HG03565 (cell line): Measurements from ENCODE around the gene GABBR2.

Experiments
- ATAC-seq: cut with Tn5 transposase; IDR thresholded peaks from one replicate; pipeline ENCODE4 v1.9.1; 2021; ENCODE audit warnings: mild to moderate bottlenecking, moderate library complexity; ENCODE audit not compliant: unreplicated experiment

GABBR2 gene

DNA sequence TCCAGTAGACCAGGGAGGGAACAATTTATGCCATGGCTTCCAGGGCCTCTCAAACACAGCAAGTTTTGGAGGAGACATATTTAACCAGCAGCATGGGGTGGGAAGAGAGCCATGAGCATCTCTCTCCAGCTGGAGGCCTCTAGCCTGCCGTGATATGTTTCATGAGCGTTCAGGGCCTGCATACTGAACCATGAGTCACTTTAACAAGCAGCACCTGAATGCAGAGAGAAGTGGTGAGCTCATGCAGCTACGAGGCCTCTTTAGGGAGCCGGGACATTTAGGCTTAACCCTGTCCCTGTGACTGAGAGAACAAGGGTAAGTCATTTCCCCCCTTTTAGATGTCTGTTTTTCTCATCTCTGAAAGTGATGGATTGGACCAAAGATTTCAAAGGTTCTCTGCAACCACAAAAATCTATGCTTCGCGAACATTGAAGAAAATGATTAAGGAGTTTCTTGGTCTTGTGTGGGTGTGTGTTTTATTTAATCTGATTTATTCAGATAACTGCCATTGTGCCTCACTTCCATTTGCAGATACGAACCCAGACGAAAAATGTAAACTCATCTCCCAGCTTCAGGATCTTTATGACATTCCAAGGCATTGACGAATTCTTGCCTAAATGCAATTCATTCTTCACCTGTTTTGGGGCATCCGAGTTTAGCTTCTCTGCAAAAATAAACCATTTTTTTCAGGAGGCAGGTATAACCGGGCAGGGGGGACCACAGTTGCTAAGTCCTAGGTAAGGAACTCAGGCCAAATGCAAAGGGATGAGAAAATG lies 157.0 kb downstream of the GABBR2 start:
- ATAC-seq = no peak

GRCh38 chr9:98550206-98550820 lies 158.4 kb downstream of the GABBR2 start:
- no peak for ATAC-seq

DNA sequence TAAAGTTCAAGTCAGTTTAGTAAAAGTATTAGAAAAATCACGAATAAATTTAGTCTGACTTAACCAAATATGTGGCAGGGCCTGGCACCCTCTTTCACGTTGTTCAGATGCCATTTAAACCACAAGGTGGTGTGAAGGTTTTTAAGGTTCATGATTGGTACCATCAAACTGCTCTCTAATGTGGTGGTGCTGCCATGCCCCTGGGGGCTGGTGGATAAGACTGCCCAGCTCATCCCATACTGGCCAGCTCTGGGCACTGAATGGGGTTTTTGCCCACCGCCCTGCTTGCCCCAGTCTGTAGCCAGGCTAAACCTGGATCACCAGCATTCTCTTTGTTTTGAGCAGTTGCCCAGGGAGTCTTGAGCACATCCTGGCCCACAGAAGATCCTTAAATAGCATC lies 159.3 kb downstream of the GABBR2 start:
- no peak for ATAC-seq

DNA sequence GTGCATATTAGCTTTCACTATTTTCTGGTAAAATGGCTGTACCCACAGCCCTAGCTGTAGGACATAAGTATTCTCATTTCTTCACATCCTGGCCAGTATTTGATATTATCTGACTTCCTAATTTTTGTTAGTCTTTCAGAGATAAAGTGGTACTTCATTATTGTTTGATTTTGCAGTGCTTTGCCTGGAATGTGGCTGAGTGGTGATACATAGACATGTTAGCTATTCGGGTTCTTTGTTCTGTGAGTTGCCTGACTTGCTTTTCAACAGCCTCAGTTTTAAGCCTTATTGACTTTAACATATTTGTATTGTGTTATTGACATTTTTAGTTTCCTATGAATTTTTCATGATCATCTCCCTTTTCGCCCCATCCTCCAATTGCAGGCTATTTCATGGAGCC lies 161.1 kb downstream of the GABBR2 start:
- no peak for ATAC-seq

DNA sequence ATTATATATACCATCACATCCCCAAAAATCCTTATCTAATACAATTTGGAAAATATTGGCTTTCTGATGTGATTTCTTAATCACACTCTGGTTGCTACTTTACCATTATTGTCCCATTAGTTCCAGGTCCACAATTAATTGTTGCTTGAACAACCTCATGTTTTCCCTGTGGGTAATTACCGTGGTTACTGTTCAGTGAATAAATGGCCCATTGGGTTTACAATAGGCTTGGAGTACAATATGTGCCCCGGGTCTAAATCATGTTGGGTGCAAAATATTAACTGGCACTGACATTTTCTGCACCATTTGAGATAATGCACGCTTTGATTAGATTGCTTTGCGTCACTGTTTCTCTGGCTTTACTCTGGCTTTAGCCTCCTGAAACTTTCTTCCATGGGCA lies 163.7 kb downstream of the GABBR2 start:
- no peak for ATAC-seq

DNA sequence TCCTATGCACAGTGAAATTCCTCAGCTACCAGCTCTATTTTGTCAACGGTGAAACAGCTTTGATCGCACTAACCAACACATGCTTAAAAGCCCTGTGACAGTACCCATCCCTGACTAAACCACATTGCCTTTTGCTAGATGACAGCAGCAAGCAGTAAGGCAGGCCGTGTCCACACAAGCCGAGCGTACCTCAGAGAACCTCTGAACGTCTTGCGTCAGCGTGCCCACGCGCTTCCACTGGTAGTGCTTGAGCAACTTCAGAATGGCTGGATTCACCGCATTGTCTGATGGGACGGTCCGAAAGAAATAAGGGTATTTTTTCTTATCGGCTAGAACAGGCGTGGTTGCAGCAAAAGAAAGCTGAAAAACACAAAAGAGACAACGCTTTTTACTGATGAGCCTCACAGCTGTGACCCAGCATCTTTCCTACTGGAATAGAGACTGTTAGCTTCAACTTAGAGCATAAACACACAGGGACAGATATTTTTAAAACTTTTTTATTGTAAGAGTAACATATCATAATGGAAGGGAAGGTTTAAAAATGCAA lies 167.0 kb downstream of the GABBR2 start:
- no peak for ATAC-seq

DNA sequence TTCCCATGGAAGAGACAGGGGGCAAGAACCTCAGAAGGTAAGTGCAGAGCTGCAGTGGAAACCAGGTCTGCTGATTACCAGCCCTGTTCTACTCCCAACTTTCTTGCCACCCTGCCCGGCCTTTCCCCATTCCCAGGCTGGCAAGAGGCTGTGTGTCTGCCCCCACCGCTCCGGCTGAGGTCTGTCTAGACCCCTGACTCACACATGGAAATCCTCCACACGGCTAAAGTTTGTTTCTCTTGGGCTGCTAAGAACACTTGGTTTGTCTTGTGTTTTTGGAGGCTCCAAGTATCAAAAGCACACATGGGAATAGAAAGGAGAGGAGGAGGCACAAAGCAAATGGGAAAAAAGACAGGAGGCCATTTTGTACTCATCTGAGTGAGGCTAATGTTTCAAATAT lies 168.3 kb downstream of the GABBR2 start:
- no peak for ATAC-seq

DNA sequence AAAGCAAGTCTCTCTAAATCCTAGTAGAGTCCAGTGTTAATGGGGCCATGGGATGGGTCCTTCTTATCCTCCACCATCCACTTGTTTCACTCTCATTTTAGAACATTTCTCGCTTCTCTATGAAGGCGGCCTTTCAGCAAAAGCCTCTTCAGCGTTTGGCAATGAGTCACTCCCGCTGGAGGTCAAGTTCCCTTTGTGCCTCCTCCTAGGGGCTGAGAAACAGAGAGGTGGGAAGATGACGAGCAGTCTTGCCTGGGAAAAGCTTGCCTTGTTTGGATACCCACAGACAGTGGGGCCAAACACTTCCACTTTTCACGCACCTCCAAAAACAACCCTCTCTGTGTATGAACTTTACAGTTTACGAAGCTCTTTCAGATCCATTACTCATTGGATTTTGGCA lies 168.8 kb downstream of the GABBR2 start:
- no peak for ATAC-seq

DNA sequence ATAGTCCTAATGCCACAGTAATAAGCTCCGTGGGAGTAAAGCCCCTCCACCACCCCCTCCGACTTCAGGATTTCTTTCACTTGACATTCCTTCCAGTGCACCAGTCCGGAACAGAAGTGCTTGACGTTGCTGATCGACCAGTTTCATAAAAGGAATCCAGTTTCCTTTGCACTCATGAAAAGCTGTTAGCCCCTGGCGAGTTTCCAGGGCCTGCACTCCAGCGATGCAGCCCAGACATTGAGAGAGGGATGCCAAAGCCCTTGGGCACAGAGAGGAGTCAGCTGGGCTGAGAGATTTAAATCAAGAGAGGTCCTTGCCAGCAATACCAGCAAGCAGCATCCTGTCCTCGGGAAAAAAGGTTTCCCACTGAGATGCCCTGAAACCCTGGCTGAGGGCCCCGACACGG lies 170.1 kb downstream of the GABBR2 start:
- ATAC-seq = no peak

DNA sequence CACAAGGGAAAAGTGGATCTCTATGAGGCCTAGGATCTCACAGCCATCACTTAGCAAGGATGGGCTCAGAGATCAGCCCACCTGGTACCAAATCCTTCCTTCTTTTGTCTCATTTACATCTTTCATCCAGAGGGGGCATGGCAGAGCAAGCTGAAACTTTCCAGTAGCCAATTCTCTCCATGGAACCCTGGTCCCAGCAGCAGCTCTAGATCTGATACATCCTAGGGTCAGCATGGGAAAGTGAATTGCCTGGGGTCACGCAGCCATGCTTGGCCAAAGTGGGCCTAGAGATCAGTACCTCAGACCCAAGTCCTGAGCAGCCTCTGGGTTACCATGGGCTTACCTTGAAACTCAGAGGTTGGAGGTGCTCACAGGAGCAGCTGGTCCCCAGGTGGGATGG lies 170.5 kb downstream of the GABBR2 start:
- ATAC-seq = no peak

- ATAC-seq = no peak
These were observed 172.1 kb downstream of the GABBR2 start for GRCh38 chr9:98536542-98537173.

DNA sequence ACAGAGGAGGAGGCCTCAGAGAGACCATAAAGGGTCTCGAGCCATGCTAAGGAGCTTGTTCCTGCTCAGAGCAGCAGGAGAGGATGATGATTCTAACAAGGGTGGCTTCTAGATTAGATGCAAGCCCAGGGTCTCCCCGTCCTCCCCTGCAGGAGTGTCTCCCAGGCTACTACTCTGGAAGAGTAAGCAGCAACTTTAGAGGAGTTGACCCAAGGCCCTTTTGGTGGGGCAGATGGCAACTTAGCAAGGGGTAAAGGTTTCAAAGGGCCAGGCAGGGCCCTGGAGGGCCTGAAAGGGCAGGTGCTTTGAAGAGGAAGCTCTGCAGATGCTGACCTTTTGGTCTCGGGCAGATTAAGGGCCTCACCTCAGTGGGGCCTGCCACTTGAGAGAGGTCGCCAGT lies 174.9 kb downstream of the GABBR2 start:
- no peak for ATAC-seq

- no peak for ATAC-seq
These were observed 175.6 kb downstream of the GABBR2 start for GRCh38 chr9:98533132-98533531.

- no peak for ATAC-seq
These were observed 176.2 kb downstream of the GABBR2 start for GRCh38 chr9:98532574-98532973.

- no peak for ATAC-seq
These were observed 176.6 kb downstream of the GABBR2 start for GRCh38 chr9:98532147-98532546.

DNA sequence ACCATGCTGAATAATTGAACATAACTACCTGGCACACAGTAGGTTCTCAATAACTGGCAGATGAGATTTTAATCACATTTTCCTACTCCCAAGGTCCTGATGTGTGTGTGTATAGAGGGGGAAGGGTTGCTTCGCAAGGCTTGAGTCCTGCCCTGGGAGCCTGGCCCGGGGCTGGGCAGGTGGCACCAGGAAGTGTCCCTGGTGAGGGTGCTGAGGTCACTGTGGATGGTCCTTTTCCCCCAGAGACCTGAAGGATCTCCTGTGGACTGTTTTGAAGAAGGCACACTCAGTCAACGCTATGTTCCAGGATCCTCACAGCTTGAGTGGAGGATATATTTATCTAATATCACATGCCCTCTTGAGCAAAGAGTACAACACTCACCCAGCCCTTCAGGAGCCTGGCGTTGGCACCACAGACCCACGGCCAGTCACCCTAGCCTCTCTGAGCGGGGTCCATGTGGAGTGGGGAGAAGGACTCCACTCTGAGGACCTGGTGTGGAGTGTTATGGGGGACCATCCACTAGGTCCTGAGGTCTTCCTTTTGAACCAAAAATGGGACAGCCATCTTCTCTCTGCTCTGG lies 177.8 kb downstream of the GABBR2 start:
- no peak for ATAC-seq

GRCh38 chr9:98530275-98530674 lies 178.5 kb downstream of the GABBR2 start:
- no peak for ATAC-seq

- no peak for ATAC-seq
These were observed 178.9 kb downstream of the GABBR2 start for GRCh38 chr9:98529841-98530240.

- no peak for ATAC-seq
These were observed 185.4 kb downstream of the GABBR2 start for GRCh38 chr9:98523231-98523901.

GRCh38 chr9:98522487-98522886 lies 186.2 kb downstream of the GABBR2 start:
- ATAC-seq = no peak

- ATAC-seq = no peak
These were observed 187.6 kb downstream of the GABBR2 start for GRCh38 chr9:98521141-98521540.
